GM19452 (cell line): ENCODE results near the gene PNMT.
"Not testable (repeated sequence)": the region's sequence is repeated elsewhere in the genome, so short reads cannot be mapped to it uniquely, and the experiment has no call there.

ENCODE experiments used
- ATAC-seq: cut with Tn5 transposase; IDR thresholded peaks from one replicate; pipeline ENCODE4 v1.9.1; 2021; ENCODE audit not compliant: unreplicated experiment

Gene PNMT

GRCh38 chr17:39704821-39705551, 36.7 kb downstream of the PNMT start:
- no peak for ATAC-seq

- ATAC-seq, result no peak
Measured at GRCh38 chr17:39705786-39706348, 37.6 kb downstream of the PNMT start.

GRCh38 chr17:39706383-39706782, 38.1 kb downstream of the PNMT start:
- ATAC-seq, result no peak

- ATAC-seq, result no peak
Measured at GRCh38 chr17:39706921-39707337, 38.7 kb downstream of the PNMT start.

- no peak for ATAC-seq
Measured at GRCh38 chr17:39709319-39709997, 41.2 kb downstream of the PNMT start.

- ATAC-seq, result no peak
Measured at GRCh38 chr17:39709998-39710964, 42.0 kb downstream of the PNMT start.

GRCh38 chr17:39711071-39711470, 42.8 kb downstream of the PNMT start:
- not testable (repeated sequence) for ATAC-seq

- no peak for ATAC-seq
Measured at GRCh38 chr17:39711851-39712250, 43.6 kb downstream of the PNMT start.

GRCh38 chr17:39714234-39714633, 46.0 kb downstream of the PNMT start:
- ATAC-seq, result no peak

- ATAC-seq, result no peak
Measured at GRCh38 chr17:39715375-39716072, 47.3 kb downstream of the PNMT start.

GRCh38 chr17:39716073-39716818, 48.0 kb downstream of the PNMT start:
- ATAC-seq, result no peak

GRCh38 chr17:39716879-39717536, 48.8 kb downstream of the PNMT start:
- ATAC-seq, result no peak

GRCh38 chr17:39717660-39718059, 49.4 kb downstream of the PNMT start:
- ATAC-seq, result no peak

- ATAC-seq, result no peak
Measured at GRCh38 chr17:39719563-39720355, 51.5 kb downstream of the PNMT start.
